Endothelial cell of hepatic sinusoid (primary cell): ENCODE data around the gene SEPTIN12.
"Not testable (repeated sequence)": the region's sequence is repeated elsewhere in the genome, so short reads cannot be mapped to it uniquely, and the experiment has no call there.

ENCODE experiments used
- in situ Hi-C: cut with HindIII; loops from 2 replicates; pipeline ENCODE4 v1.10.0; 2017; ENCODE audit warnings: low sequenced_read_pairs

Gene SEPTIN12

DNA sequence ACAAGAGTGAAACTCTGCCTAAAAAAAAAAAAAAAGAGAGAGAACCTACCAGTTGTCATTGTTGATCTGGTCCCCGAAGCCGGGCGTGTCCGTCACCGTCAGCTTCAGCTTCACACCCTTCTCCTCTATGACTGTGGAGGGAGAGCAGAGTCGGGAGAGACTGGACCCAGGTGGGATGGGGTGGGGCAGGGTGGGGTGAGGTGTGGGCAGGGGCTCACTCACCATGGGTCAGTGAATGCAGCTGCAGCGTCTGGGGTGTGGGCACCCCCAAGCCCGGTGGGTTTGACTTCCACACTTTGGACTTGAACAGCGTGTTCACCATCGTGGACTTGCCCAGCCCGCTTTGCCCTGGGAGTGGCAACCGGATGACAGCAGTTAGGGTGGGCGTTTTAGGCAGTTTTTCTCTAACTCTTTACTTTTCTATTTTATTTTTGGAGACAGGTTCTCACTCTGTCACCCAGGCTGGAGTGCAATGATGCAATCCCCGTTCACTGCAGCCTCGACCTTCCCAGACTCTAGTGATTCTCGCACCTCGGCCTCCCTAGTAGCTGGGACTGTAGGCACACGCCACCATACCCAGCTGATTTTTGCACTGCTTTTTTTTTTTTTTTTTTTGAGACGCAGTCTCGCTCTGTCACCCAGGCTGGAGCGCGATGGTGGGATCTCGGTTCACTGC lies 2.2 kb downstream of the SEPTIN12 start:
- in situ Hi-C loops = no loop called here

DNA sequence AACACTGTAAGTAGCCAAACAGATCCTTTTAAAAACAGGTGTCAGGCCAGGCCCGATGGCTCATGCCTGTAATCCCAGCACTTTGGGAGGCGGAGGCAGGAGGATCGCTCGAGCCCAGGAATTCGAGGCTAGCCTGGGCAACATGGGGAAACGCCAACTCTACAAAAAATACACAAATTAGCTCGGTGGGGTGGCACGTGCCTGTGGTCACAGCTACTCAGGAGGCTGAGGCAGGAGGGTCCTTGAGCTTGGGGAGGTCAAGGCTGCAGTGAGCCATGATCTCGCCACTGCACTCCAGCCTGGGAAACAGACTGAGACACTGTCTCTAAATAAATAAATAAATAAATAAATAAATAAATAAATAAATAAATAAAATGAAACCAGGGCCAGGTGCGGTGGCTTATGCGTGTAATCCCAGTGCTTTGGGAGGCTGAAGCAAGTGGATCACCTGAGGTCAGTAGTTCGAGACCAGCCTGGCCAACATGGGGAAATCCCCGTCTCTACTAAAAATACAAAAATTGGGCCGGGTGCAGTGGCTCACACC lies 3.6 kb downstream of the SEPTIN12 start:
- in situ Hi-C loops = not testable (repeated sequence)

DNA sequence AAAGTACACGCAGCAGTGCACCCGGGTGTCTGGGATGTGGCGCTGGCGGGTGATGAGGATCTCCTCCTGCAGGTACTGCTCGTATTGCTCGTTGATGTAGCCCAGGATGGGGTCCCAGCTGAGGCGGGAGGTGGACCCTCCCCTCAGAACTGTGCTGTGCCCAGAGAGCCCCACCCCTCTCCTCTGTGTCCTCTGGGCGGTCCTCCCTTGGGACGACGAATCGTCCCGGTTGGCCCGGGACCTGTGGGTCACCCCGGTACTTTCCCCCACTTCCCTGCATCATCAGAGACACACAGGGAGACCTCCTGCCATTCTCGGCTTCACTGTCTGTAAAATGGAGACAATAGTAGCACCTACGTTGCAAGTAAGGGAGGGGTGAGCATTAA lies 4.2 kb downstream of the SEPTIN12 start:
- in situ Hi-C loops = no loop called here

DNA sequence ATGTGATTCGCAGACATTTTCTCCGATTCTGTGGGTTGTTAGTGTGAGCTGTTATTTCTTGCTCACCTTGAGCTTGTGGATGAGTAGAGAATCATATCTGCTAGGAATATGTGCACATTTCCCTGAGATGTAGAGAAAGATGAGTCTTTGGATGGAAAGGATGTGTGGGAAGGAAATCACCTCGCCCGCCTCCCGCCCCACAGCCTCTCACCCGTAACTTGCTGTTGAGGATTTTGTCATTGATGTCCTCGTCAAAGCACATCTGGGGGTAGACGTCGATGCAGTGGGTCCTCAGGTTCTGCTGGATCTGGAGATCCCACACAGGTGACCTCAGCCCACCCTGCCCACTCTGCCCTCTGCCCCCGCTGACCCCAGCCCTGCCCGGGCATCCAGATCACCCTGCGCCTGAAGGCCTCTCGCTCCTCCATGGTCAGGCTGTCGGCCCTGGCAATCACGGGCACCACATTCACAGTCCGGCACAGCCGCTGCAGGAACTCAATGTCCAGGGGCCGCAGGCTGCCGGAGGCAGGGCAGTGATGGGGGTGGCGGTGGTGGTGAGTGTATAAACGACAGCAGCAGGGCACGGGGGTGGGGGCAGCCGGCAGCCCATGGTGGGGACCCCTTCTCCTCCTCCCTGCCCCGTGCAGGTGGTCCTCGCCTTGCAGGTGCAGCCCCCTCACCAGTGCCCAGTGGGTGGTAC lies 4.7 kb downstream of the SEPTIN12 start:
- in situ Hi-C loops = no loop called here

DNA sequence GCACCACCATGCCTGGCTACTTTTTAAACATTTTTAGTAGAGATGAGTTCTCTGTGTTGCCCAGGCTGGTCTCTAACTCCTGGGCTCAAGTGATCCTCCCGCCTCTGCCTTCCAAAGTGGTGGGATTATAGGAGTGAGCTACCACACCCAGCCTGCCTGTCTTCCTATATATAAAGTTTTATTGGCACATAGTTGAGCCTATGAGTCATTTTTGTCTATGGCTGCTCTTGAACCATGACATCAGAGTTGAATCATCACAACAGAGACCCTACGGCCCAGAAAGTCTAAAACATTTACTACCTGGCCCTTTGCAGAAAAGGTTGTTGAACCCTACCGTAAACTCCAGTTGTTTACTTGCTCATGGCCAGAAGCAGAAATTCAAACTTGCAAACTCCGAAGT lies 7.9 kb downstream of the SEPTIN12 start:
- in situ Hi-C loops = no loop called here

DNA sequence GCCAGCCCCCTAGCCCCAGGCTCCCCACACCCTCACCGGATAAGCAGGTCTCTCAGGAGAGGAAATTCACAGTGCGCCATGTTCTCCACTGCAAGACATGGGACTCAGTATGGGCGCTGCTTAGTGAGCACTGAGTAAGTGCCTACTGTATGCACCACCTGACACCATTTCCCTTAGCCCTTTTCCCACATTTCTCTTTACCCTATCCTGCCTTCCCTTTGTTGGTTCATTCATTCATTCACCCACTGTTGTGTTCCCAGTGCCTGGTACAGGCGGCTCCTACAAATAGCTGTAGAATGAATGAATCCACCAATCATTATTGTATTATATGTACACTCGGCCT lies 10.1 kb downstream of the SEPTIN12 start:
- in situ Hi-C loops = no loop called here

DNA sequence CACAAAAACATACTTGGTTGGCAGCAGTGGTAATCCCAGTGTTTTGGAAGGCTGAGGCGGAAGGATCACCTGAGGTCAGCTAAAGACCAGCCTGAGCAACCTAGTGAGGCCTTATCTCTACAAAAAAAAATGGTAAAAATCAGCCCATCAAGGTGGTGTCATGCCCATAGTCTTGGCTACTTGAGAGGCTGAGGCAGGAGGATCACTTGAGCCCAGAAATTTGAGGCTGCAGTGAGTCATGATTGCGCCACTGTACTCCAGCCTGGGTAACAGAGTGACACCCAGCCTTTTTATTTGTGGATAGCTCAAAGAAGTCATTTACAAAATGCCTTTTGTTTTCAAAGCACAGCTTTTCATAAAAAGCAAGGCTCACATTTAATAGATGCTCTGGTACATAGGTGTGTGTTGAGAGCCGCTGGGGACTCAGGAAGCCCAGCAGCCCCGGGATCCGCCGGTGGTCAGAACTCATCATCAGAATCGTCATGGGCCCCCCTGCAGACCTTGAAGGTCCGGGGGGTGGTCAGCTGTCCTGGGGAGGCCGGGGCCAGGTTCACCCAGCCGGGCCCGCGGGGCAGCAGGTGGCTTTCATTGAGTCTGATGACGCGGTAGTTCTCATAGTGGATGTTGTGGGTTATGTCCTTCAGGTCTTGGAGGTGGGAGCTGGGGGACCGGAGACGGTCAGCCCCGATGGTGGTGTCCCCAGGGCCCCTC lies 10.7 kb downstream of the SEPTIN12 start:
- in situ Hi-C loops = no loop called here

DNA sequence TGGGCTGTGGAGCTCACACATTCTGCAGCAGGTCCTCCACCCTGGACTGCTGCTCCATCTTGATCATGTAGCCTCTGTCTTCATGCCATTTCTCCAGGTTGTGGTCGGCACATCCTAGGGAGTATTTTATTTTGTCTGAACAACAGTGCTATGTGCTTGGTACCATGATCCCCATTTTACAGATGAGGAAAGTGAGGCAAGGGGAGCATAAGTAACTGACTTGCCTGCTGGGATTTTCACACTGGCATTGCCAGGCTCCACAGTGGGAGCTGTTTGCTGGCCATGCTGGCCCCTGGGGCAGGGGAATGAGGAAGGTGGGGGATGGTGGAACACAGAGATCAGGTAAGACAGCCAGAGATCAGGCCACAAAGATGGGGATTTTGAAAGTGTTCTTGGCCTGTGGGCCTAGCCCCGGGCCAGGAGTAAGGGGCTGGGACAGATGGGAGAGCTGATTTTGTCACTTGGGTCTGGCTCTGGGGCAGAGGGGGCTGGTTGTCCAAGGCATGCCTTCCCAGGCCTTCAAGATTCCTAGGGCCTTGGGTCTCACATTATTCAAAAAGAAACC lies 11.9 kb downstream of the SEPTIN12 start:
- in situ Hi-C loops = no loop called here

DNA sequence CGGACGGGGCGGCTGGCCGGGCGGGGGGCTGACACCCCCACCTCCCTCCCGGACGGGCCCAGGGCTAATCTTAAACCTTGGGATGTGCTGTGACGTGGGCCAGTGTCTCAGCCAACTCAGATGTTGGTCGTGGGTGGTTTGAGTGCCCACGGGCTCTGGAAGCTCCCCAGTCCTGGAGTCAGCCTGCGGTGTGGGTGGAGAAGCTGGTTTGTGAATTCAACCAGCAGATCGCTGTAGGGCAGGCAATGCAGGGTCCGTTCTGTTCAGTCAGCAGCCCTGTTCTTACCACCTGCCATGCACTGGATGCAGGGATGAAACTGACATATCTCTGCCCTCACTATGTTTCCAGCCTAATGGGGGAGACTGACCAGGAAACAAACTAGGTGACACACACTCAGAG lies 13.1 kb downstream of the SEPTIN12 start:
- in situ Hi-C loops = no loop called here

DNA sequence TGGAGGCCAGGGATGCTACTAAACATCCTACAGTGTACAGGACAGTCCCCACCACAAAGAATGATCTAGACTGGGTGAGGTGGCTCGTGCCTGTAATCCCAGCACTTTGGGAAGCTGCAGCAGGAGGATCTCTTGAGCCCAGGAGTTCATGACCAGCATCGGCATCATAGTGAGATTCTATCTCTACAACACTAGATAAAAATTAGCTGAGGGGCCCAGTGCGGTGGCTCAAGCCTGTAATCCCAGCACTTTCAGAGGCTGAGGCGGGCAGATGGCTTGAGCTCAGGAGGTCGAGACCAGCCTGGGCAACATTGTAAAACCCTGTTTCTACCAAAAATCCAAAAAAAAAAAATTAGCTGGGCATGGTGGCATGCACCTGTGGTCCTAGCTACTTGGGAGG lies 15.8 kb downstream of the SEPTIN12 start:
- in situ Hi-C loops = no loop called here

DNA sequence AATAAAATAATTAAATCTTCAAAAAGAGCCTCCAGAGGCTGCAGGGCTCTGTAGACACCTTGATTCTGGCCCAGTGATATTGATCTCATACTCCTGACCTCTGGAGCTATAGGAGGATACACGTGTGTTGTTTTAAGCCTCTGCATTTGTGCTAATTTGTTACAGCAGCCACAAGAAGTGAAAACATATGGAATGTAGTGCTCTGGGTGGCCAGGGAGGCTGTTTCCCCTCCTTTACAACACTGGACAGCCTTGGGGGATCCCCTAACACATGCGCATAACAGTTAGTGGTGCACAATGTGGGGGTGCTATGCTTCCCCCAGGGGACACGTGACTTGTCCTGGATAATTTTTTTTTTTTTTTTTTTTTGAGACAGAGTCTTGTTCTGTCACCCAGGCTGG lies 16.5 kb downstream of the SEPTIN12 start:
- in situ Hi-C loops = no loop called here

DNA sequence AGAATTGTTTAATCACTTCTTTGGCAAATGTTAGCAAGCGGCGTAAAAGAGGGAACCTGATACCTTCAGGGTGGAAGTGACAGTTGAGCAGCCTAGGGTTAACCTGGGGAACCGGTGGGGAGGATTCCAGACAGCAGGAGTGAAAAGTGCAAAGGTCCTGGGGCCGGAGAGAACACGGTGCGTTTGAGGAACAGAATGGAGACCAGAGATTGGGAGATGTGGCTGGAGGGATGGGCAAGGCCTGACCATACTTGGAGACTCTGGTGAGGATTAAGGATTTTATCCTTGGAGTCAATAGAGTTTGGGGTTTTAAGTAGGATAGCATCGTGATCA lies 18.9 kb downstream of the SEPTIN12 start:
- in situ Hi-C loops = loop anchor here (5.0 kb wide), 1 partner anchor 63 kb away; no protein-coding TSS in a partner anchor

DNA sequence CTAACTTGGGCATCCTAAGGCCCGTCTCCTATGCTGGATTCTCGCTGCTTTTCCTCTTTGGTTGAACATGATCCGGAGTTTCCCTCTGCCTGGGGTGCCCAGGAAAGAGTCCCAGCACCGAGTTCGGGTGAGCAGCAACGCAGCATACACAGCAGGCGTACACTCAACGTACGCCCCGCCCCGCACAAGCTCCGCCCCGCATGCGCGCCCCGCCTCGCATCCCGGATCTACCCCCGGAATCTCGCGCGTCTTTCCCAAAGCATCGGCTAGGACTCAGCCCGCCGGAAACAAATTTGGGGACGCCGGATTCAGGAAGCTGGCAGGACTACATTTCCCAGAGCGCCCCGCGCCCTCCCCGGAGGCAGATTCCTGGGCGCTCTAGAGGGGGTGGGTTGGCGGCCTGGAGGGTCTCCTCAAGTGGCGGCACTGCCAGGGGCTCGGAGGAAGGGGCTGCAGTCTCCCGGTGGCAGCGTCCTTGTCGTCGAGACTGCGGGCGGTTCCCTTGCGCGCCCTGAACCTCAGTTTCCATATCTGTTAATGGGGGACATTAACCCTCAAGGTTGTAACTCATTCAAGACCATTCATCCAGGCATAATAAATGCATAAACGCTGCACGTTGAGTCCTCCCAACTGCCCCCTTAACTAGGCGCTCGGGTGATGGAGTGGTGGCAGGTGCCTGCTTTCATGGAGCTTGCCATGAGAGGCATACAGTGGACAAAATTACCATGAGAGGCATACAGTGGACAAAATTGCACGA lies 19.4 kb downstream of the SEPTIN12 start:
- in situ Hi-C loops = loop anchor here (5.0 kb wide), 1 partner anchor 64 kb away; no protein-coding TSS in a partner anchor

DNA sequence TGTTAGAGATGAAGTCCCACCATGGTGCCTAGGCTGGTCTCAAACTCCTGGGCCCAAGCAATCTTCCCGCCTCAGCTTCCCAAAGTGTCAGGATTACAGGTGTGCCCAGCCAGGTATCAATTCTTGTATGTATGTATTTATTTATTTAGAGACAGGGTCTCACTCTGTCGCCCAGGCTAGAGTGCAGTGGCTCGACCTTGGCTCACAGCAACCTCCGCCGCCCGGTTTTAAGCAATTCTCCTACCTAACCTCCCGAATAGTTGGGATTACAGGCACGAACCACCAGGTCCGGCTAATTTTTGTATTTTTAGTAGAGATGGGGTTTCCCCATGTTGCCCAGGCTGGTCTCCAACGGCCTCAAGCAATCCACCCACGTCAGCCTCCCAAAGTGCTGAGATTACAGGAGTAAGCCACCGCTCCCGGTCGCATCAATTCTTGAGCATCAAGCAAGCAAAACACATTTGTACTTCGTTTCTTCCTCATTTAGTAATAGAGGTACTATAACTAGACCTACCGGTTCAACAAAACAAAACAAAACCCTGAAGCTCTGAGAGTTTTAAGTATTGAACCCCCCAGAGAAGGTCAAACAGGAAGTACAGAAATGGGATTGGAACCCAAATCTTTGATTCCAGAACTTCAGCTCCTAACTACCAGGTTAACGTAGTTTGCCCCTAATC lies 20.1 kb downstream of the SEPTIN12 start:
- in situ Hi-C loops = loop anchor here (5.0 kb wide), 1 partner anchor 64 kb away; no protein-coding TSS in a partner anchor

DNA sequence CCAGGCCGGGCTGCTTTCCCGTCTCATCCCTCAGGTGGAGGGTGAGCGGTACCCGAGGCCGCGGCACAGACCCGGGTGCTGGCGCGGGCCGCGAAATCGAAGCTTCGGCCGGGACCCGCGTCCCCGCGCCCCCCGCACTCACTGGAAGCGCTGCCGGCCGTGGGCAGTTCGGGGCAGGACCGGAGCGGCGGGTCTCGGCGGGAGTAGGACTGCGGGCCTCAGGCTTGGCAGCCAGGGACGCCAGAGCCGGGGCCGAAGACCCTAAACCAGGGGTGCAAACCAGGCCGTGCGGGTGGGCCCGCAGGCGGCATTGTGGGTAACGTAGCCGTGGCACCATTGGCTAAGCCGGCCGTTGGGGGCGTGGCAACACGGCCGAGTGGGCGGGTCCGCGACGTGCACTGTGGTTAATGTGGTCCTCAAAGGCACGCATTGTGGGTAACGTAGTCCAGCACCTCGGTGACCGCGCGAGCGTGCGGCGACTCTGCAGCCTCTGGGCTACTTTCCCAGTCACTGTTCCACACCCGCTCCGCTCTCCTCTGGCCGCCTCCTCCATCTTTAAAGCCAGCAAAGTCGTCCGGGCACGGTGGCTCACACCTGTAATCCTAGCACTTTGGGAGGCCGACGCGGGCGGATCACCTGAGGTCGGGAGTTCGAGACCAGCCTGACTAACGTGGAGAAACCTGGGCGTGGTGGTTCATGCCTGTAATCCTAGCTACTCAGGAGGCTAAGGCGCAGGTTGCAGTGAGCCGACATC lies 21.1 kb downstream of the SEPTIN12 start, which contains the start of gene ZNF500:
ZNF500 (minus strand) TSS at position 288 of the 754 bp plus-strand sequence. CDS start 1,184 bp downstream, outside the sequence.
- in situ Hi-C loops = loop anchor here (5.0 kb wide), 1 partner anchor 65 kb away; no protein-coding TSS in a partner anchor

DNA sequence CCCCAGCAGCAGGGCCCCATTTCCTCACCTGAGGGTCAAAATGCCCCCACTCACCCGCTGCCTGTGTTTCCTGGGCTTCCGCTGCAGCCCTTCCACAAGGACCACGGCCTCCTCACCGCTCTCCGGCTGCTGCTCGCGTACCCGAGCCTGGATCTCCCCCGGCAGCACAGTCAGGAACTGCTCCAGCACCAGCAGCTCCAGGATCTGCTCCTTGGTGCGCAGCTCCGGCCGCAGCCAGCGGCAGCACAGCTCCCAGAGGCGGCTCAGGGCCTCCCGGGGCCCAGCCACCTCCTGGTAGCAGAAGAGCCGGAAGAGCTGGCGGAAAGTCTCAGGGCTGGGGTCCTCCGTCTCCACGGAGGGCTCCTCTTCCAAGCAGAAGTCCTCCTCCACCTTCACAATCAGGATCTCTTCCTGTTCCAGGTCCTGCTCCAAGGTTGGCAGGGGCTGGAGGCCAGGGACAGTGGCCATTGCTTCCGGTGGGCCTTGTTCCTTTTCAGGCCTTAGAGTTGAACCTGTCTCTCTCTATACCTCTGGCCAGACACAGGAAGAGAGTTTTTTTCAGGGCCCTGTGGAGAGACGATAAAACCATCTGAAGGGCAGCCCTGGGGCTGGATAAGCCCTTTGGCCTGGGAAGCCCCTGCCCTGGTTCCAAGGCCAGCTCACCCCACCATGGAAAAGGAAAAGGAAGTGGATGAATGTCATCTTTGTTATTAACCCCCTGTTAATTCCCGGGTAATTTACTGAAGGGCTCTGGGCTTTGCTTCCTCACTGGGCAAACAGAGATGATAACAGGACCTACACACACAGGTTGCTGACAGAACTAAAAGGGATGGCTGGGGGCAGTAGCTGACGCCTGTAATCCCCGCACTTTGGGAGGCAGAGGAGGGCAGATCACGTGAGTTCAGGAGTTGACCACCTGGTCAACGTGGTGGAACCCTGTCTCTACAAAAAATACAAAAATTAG lies 22.4 kb downstream of the SEPTIN12 start:
- in situ Hi-C loops = loop anchor here (5.0 kb wide), 1 partner anchor 67 kb away; no protein-coding TSS in a partner anchor

DNA sequence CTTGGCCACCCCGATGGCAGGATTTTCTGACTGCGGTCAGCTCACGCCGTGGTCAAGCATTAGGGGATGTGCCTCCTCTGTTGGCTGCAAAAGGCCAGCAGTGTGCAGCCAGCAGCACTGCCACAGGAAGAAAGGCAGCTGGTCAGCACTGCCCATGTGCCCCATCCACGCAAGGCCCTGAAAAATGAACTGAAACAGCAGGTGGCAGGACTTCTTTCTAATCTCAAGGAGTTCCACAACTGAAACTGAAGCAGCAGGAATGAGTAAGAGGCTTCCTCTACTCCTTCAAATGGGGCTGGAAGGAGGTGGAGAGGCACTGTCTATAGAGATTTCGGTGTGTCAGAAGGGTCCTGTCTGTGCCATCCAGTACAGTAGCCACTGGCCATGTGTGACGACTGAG lies 24.4 kb downstream of the SEPTIN12 start:
- in situ Hi-C loops = no loop called here

DNA sequence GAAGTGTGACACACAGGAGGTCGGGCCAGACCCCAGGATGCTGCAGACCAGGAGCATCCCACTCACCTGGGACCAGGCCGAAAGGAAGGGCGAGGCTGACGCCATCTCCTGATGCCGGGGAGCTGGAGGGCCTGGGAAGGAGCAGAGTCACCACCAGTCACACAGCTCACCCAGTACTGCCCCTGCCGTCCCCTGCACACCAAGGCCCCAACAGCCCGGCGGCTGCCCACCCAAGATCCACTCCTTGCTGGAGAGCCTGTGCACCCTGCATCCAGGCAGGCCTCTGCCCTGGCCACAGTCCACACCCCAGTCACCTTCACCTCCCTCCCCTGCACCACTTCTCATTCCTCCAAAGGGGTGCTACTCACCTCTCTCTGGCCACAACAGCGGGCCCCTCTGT lies 25.9 kb downstream of the SEPTIN12 start:
- in situ Hi-C loops = no loop called here
